Measurements from ENCODE around the gene DES. TPM values are rescaled to one million over a fixed set of nuclear protein-coding genes. Genes with fewer than 3 reads are reported as not detected.

Gene DES
- total and polyA plus RNA-seq, 2 donors (not counting 3 experiments of a cell fraction or from before 2014, with no cell fraction given), result not detected

- no TSS peak for BruUV-seq (replicated peaks)
- Histone ChIP-seq H3K9me1 (replicated peaks; ENCODE audit: control insufficient read depth, extremely low read depth, insufficient read depth, low read length) (no peaks in the 10 kb centered on the region), H2AFZ (ENCODE audit: low read depth, low read length) (no peak overlapping the region), H3K9me3 (replicated peaks; ENCODE audit: control insufficient read depth, insufficient read depth, low read length) (no peaks in the 10 kb centered on the region), H3K79me2 (ENCODE audit: control insufficient read depth, insufficient read depth, low read length) (no peaks in the 10 kb centered on the region), H3K9ac (replicated peaks; ENCODE audit: extremely low read depth, insufficient read depth, low read length) (no peak overlapping the region), H4K20me1 (replicated peaks; ENCODE audit: control insufficient read depth, extremely low read depth, insufficient read depth, low read length) (no peaks in the 10 kb centered on the region), H3K27ac (ENCODE audit: insufficient read depth, low read depth, low read length) (no peak overlapping the region), H3K4me1 (ENCODE audit: control insufficient read depth, extremely low read depth, insufficient read depth, low read length) (no peaks in the 10 kb centered on the region), H3K4me3 (replicated peaks in 1 of 3; ENCODE audit: insufficient read depth in 1 of 3, low read depth in 1 of 3, low read length in 3 of 3) (no peak overlapping the region), H3K36me3 (ENCODE audit: control insufficient read depth in 2 of 2, extremely low read depth in 1 of 2, insufficient read depth in 2 of 2, low read length in 2 of 2) (no peaks in the 10 kb centered on the region), H3K4me2 (ENCODE audit: insufficient read depth, low read length) (no peak overlapping the region), H3K27me3 (ENCODE audit: control insufficient read depth in 2 of 2, insufficient read depth in 2 of 2, low read length in 2 of 2) (no peaks in the 10 kb centered on the region)
- ChIA-PET POLR2A (no interaction called here), CTCF (interaction anchor here (0.6 to 3.1 kb wide), 12 partner anchors 10 to 96 kb away, joined by 3 to 52 read pairs (median 6); partner anchors contain the start of gene GMPPA)
- no peak for FAIRE-seq
- TF ChIP-seq CTCF (IDR thresholded peaks at IDR 0.05; ENCODE audit: extremely low read depth in 1 of 2, insufficient read depth in 1 of 2, low read depth in 1 of 2, low read length in 2 of 2) (no peak), POLR2AphosphoS5 (IDR thresholded peaks at IDR 0.05; ENCODE audit: insufficient read depth, low read depth, low read length) (no peak), EZH2 (IDR thresholded peaks at IDR 0.05; ENCODE audit: borderline replicate concordance, low read depth, low read length, severe bottlenecking) (no peak), MAX (IDR thresholded peaks at IDR 0.05; ENCODE audit: insufficient read depth, insufficient read length) (no peak), MYC (IDR thresholded peaks at IDR 0.05; ENCODE audit: low read depth, low read length) (no peak), POLR2A (IDR thresholded peaks at IDR 0.05; ENCODE audit: low read depth, low read length) (no peak), JUN (IDR thresholded peaks at IDR 0.05; ENCODE audit: borderline replicate concordance, insufficient read depth, insufficient read length, low read depth) (no peak), GATA2 (IDR thresholded peaks at IDR 0.05; ENCODE audit: insufficient read depth, insufficient read length, low read depth, low read length) (no peak), FOS (IDR thresholded peaks at IDR 0.05; ENCODE audit: borderline replicate concordance, insufficient read depth, low read length) (no peak)
- intact Hi-C loops (cut with micrococcal nuclease) (no loop called here), dilution Hi-C loops (cut with MboI; ENCODE audit: extremely low pct_ligation_motif_present, low sequenced_read_pairs) (no loop called here)
- no peak for DNase-seq (ENCODE audit: low read depth, low spot score)
Measured at GRCh38 chr2:219464286-219465032, 46.3 kb downstream of the DES start.
